ENCODE data around the gene CRIM1.

- TF ChIP-seq CTCF (IDR thresholded peaks at IDR 0.05; ENCODE audit: low read length) = no peak
- TF ChIP-seq EZH2 (optimal IDR thresholded peaks at IDR 0.05; ENCODE audit: low read depth, low read length) = no peak
- no peak for TF ChIP-seq EZH2phosphoT487 (IDR thresholded peaks at IDR 0.05; ENCODE audit: low read length)
Observed at GRCh38 chr2:36530178-36530982, 174.8 kb downstream of the CRIM1 start.
